Gastroesophageal sphincter (tissue), 3 donors: ENCODE data around the gene CTRL.
"Not testable (repeated sequence)": the region's sequence is repeated elsewhere in the genome, so short reads cannot be mapped to it uniquely, and the experiment has no call there.

Experiments used
- CTCF ChIP-seq, 4 experiments: fragments of 200-600 bp in 2 of 4; fragments of 450-650 bp in 2 of 4; sonication (generic) in 1 of 4; IDR thresholded peaks; one replicate each; pipeline ENCODE4 v1.5.1; 2017 to 2019; ENCODE audit warnings: antibody characterized with exemption in 4 of 4, mild to moderate bottlenecking in 2 of 4, moderate library complexity in 2 of 4
- EP300 ChIP-seq: sonication (generic); formaldehyde crosslinking; IDR thresholded peaks from one replicate; pipeline ENCODE4 v1.6.1; 2017; ENCODE audit warnings: antibody characterized with exemption, mild to moderate bottlenecking
- POLR2A ChIP-seq, 2 donors: fragments of 450-650 bp; IDR thresholded peaks; one replicate each; pipeline ENCODE4 v1.6.1; 2017; ENCODE audit warnings: antibody characterized with exemption in 2 of 2, mild to moderate bottlenecking in 2 of 2, moderate library complexity in 1 of 2
- POLR2AphosphoS5 ChIP-seq: sonication (generic); formaldehyde crosslinking; IDR thresholded peaks from one replicate; pipeline ENCODE4 v1.6.1; 2017; ENCODE audit warnings: antibody characterized with exemption

- not testable (repeated sequence) for TF ChIP-seq EP300; POLR2AphosphoS5; CTCF (IDR thresholded peaks at IDR 0.05); POLR2A (IDR thresholded peaks at IDR 0.05)
These were observed 16.2 kb downstream of the CTRL start for GRCh38 chr16:67915496-67915769.
